Neuronal stem cell (in vitro differentiated cells): ENCODE results near the gene BABAM2.

Experiments
- DNase-seq: peaks from one replicate; pipeline ENCODE4 v3.0.0-alpha.2; 2013; ENCODE audit warnings: low spot score
- H2AFZ ChIP-seq: one replicate; pipeline ENCODE4 v1.6.1; 2013; ENCODE audit warnings: mild to moderate bottlenecking, low read length, inconsistent platforms
- H2AK5ac ChIP-seq: 2 replicates; pipeline ENCODE4 v1.6.1; 2013; ENCODE audit warnings: low read depth, mild to moderate bottlenecking, inconsistent platforms, low read length, moderate library complexity, mixed read lengths
- H2BK120ac ChIP-seq: 2 replicates; pipeline ENCODE4 v1.6.1; 2013; ENCODE audit warnings: low read depth, mild to moderate bottlenecking, inconsistent platforms, low read length, moderate library complexity, mixed read lengths
- H2BK12ac ChIP-seq: one replicate; pipeline ENCODE4 v1.6.1; 2013; ENCODE audit warnings: low read length, inconsistent platforms
- H2BK15ac ChIP-seq: 2 replicates; pipeline ENCODE4 v1.6.1; 2013; ENCODE audit warnings: mild to moderate bottlenecking, low read length, inconsistent platforms, mixed read lengths
- H2BK5ac ChIP-seq: one replicate; pipeline ENCODE4 v1.6.1; 2013; ENCODE audit warnings: inconsistent platforms, mild to moderate bottlenecking, low read length, moderate library complexity
- H3K14ac ChIP-seq: one replicate; pipeline ENCODE4 v1.6.1; 2013; ENCODE audit warnings: low read length, inconsistent platforms
- H3K18ac ChIP-seq: 2 replicates; pipeline ENCODE4 v1.6.1; 2013; ENCODE audit warnings: low read length, inconsistent platforms
- H3K23ac ChIP-seq: 2 replicates; pipeline ENCODE4 v1.6.1; 2013; ENCODE audit warnings: low read depth, mild to moderate bottlenecking, mixed read lengths, low read length, inconsistent platforms; ENCODE audit not compliant: poor library complexity
- H3K27ac ChIP-seq: replicated peaks from 3 replicates; pipeline ENCODE4 v1.5.1; 2013; ENCODE audit warnings: low read length, inconsistent platforms
- H3K27me3 ChIP-seq, 3 experiments: 2 replicates each; pipeline ENCODE4 v1.6.1; 2013; ENCODE audit warnings: low read length in 3 of 3, mild to moderate bottlenecking in 2 of 3, inconsistent platforms in 1 of 3, low read depth in 1 of 3, mixed read lengths in 1 of 3, moderate library complexity in 1 of 3; ENCODE audit not compliant: control insufficient read depth in 3 of 3, insufficient read depth in 3 of 3
- H3K36me3 ChIP-seq, 2 donors: replicated peaks in 1 of 2; 2 replicates each; pipeline ENCODE4 v1.6.1; 2013; ENCODE audit warnings: low read length in 2 of 2; ENCODE audit not compliant: control insufficient read depth in 2 of 2, insufficient read depth in 2 of 2
- H3K4ac ChIP-seq: 2 replicates; pipeline ENCODE4 v1.6.1; 2013; ENCODE audit warnings: inconsistent platforms, mild to moderate bottlenecking, low read length, moderate library complexity
- H3K4me1 ChIP-seq, 2 donors: 1 replicate in 1 of 2; 2 replicates in 1 of 2; pipeline ENCODE4 v1.6.1; 2013; ENCODE audit warnings: low read length in 2 of 2, low read depth in 1 of 2; ENCODE audit not compliant: control insufficient read depth in 2 of 2, insufficient read depth in 1 of 2
- H3K4me2 ChIP-seq: one replicate; pipeline ENCODE4 v1.6.1; 2013; ENCODE audit warnings: mild to moderate bottlenecking, low read length, inconsistent platforms; ENCODE audit not compliant: insufficient read depth, poor library complexity, severe bottlenecking
- H3K4me3 ChIP-seq, 2 donors: 2 replicates each; pipeline ENCODE4 v1.5.1; 2013; ENCODE audit warnings: low read length in 2 of 2, mild to moderate bottlenecking in 2 of 2, inconsistent platforms in 1 of 2, moderate library complexity in 1 of 2
- H3K79me1 ChIP-seq: one replicate; pipeline ENCODE4 v1.6.1; 2013; ENCODE audit warnings: low read depth, mild to moderate bottlenecking, inconsistent platforms, low read length, moderate library complexity
- H3K9ac ChIP-seq: one replicate; pipeline ENCODE4 v1.6.1; 2013; ENCODE audit warnings: mild to moderate bottlenecking, low read depth, low read length, inconsistent platforms; ENCODE audit not compliant: poor library complexity
- H3K9me3 ChIP-seq, 2 donors: replicated peaks in 1 of 2; 2 replicates each; pipeline versions ENCODE3 to v1.6.1; 2013; ENCODE audit warnings: low read length in 2 of 2, mild to moderate bottlenecking in 2 of 2, inconsistent platforms in 1 of 2, low read depth in 1 of 2, mixed read lengths in 1 of 2, moderate library complexity in 1 of 2; ENCODE audit not compliant: control insufficient read depth in 2 of 2, insufficient read depth in 1 of 2
- H4K8ac ChIP-seq: one replicate; pipeline ENCODE4 v1.6.1; 2013; ENCODE audit warnings: low read depth, mild to moderate bottlenecking, inconsistent platforms, low read length, moderate library complexity
- H4K91ac ChIP-seq: one replicate; pipeline ENCODE4 v1.6.1; 2013; ENCODE audit warnings: low read length, low read depth, mild to moderate bottlenecking, inconsistent platforms; ENCODE audit not compliant: poor library complexity
- WGBS, 2 donors: extraction: QIAGEN DNeasy Blood & Tissue Kit; methylation state at CpG; one replicate each; pipeline ENCODE4 v1.1.7; 2013; ENCODE audit warnings: missing lambda C conversion rate in 2 of 2, mixed read lengths in 1 of 2; ENCODE audit not compliant: insufficient read length in 2 of 2, insufficient replicate concordance in 1 of 2; ENCODE audit errors: extremely low coverage in 2 of 2; 5-methylcytosine and 5-hydroxymethylcytosine counted together

The BABAM2 gene

GRCh38 chr2:28263690-28264089 lies 373.2 kb downstream of the BABAM2 start:
- Histone ChIP-seq H2AFZ (no peak overlapping the region), H3K14ac (no peak overlapping the region), H4K91ac (no peak overlapping the region), H3K4ac (no peak overlapping the region), H3K18ac (no peak overlapping the region), H2AK5ac (no peak overlapping the region), H3K4me2 (no peak overlapping the region), H3K9ac (no peak overlapping the region), H2BK15ac (no peak overlapping the region), H2BK120ac (no peak overlapping the region), H3K27me3 (no peaks in the 10 kb centered on the region), H3K9me3 (no peaks in the 10 kb centered on the region), H3K79me1 (no peaks in the 10 kb centered on the region), H2BK5ac (no peak overlapping the region), H3K23ac (no peak overlapping the region), H3K4me1 (peaks cover 5 to 11% of the 10 kb centered on the region in 2 donors), H3K4me3 (no peak overlapping the region), H4K8ac (no peak overlapping the region), H3K36me3 (no peaks in the 10 kb centered on the region), H2BK12ac (no peak overlapping the region), H3K27ac (peak overlapping the region; percentile 58)
- WGBS, 2 donors = no CpG with 5 or more reads among the region's 5 CpGs
- DNase-seq = peak; percentile 35

DNA sequence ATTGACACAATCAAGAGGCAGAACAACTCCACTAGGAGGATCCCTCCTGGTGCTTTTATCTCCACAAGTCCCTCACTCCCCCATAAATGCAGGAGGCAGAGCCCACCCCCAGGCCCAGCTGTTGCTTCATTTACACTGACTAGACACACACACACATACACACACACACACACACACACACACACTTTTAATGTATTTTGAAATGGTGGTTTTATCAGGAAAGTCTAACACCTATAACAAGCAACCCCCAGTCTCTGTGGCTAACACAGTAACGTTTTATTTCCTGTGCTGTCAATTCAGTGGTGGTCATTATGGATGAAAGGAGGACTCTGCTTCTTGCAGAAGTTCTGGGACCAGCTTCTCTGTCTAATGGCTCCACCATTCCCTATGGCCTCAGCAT lies 376.8 kb downstream of the BABAM2 start:
- H2BK5ac ChIP-seq = no peak overlapping the region
- no peaks in the 10 kb centered on the region for H3K79me1 ChIP-seq
- H2BK12ac ChIP-seq = no peak overlapping the region
- H3K14ac ChIP-seq = no peak overlapping the region
- H3K4me1 ChIP-seq = peaks cover 5 to 12% of the 10 kb centered on the region in 2 donors
- WGBS, 2 donors = no CpG with 5 or more reads among the region's 1 CpG
- H3K4me2 ChIP-seq = no peak overlapping the region
- H2AK5ac ChIP-seq = no peak overlapping the region
- H3K18ac ChIP-seq = no peak overlapping the region
- H4K8ac ChIP-seq = no peak overlapping the region
- H2AFZ ChIP-seq = no peak overlapping the region
- H3K23ac ChIP-seq = no peak overlapping the region
- H3K4me3 ChIP-seq = no peak overlapping the region
- H3K4ac ChIP-seq = no peak overlapping the region
- H3K9ac ChIP-seq = no peak overlapping the region
- H3K27ac ChIP-seq = no peak overlapping the region
- DNase-seq = no peak
- H4K91ac ChIP-seq = no peak overlapping the region
- no peak overlapping the region for H2BK120ac ChIP-seq
- no peak overlapping the region for H2BK15ac ChIP-seq
- no peaks in the 10 kb centered on the region for H3K27me3 ChIP-seq
- H3K36me3 ChIP-seq = no peaks in the 10 kb centered on the region
- H3K9me3 ChIP-seq = no peaks in the 10 kb centered on the region

DNA sequence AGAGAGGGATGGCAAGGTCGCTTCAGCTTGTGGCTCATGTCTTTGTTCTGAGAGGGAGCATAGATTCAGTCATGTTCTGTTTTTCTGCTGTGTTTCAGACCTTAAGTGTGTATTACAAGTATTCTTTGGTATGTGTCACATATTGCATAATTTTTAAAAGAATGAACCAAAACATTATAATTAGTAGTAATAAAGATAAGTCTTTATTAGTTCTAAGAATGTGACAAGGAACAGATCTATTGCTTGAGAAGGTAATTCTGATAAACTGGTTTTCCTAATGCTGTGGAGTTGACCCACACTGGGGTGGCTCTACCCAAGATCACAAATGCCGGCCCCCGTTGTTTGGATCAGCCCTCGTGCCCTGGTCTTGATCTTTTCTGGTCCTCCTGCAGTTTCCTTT lies 377.9 kb downstream of the BABAM2 start:
- Histone ChIP-seq H3K23ac (no peak overlapping the region), H3K9me3 (no peaks in the 10 kb centered on the region), H3K27ac (no peak overlapping the region), H2BK12ac (no peak overlapping the region), H3K4me2 (no peak overlapping the region), H3K14ac (no peak overlapping the region), H3K36me3 (no peaks in the 10 kb centered on the region), H3K18ac (no peak overlapping the region), H3K4me3 (no peak overlapping the region), H3K27me3 (no peaks in the 10 kb centered on the region), H3K4ac (no peak overlapping the region), H2AFZ (no peak overlapping the region), H3K4me1 (peaks cover 2 to 8% of the 10 kb centered on the region in 2 donors), H3K79me1 (no peaks in the 10 kb centered on the region), H4K8ac (no peak overlapping the region), H4K91ac (no peak overlapping the region), H2AK5ac (no peak overlapping the region), H2BK15ac (no peak overlapping the region), H2BK120ac (no peak overlapping the region), H3K9ac (no peak overlapping the region), H2BK5ac (no peak overlapping the region)
- DNase-seq = no peak
- no CpG with 5 or more reads among the region's 4 CpGs for WGBS, 2 donors

- no peak overlapping the region for H2BK5ac ChIP-seq
- H2AK5ac ChIP-seq = no peak overlapping the region
- H4K91ac ChIP-seq = no peak overlapping the region
- peaks cover 0 to 6% of the 10 kb centered on the region in 2 donors for H3K4me1 ChIP-seq
- no peaks in the 10 kb centered on the region for H3K79me1 ChIP-seq
- no peak overlapping the region for H3K18ac ChIP-seq
- no peak overlapping the region for H2BK15ac ChIP-seq
- no peak overlapping the region for H3K23ac ChIP-seq
- no peaks in the 10 kb centered on the region for H3K36me3 ChIP-seq
- H3K14ac ChIP-seq = no peak overlapping the region
- H3K27me3 ChIP-seq = no peaks in the 10 kb centered on the region
- no peak overlapping the region for H3K9ac ChIP-seq
- no peak overlapping the region for H2BK12ac ChIP-seq
- H4K8ac ChIP-seq = no peak overlapping the region
- no peak overlapping the region for H2AFZ ChIP-seq
- H3K4me2 ChIP-seq = no peak overlapping the region
- no peak overlapping the region for H3K4ac ChIP-seq
- WGBS, 2 donors = no CpG with 5 or more reads among the region's 4 CpGs
- no peaks in the 10 kb centered on the region for H3K9me3 ChIP-seq
- H3K4me3 ChIP-seq = no peak overlapping the region
- H2BK120ac ChIP-seq = no peak overlapping the region
- DNase-seq = no peak
- no peak overlapping the region for H3K27ac ChIP-seq
Measured at GRCh38 chr2:28269019-28269784, 378.7 kb downstream of the BABAM2 start.
